ENCODE measurements around the gene CD28. TPM values are rescaled to one million over a fixed set of nuclear protein-coding genes. Genes with fewer than 3 reads are reported as not detected.

Gene CD28
- total RNA-seq = 1.5 TPM

DNA sequence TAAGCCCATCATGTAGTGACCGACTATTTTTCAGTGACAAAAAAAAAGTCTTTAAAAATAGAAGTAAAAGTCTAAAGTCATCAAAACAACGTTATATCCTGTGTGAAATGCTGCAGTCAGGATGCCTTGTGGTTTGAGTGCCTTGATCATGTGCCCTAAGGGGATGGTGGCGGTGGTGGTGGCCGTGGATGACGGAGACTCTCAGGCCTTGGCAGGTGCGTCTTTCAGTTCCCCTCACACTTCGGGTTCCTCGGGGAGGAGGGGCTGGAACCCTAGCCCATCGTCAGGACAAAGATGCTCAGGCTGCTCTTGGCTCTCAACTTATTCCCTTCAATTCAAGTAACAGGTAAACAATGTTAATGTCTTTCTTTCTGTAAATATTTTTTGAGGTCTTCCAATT lies at the start of gene CD28:
TSS of gene CD28 (plus strand) at position 237 of the 400 bp plus-strand sequence. CDS start at position 295, 58 bp downstream.
- no peak for ATAC-seq
- DNase-seq (ENCODE audit: low spot score) = no peak

DNA sequence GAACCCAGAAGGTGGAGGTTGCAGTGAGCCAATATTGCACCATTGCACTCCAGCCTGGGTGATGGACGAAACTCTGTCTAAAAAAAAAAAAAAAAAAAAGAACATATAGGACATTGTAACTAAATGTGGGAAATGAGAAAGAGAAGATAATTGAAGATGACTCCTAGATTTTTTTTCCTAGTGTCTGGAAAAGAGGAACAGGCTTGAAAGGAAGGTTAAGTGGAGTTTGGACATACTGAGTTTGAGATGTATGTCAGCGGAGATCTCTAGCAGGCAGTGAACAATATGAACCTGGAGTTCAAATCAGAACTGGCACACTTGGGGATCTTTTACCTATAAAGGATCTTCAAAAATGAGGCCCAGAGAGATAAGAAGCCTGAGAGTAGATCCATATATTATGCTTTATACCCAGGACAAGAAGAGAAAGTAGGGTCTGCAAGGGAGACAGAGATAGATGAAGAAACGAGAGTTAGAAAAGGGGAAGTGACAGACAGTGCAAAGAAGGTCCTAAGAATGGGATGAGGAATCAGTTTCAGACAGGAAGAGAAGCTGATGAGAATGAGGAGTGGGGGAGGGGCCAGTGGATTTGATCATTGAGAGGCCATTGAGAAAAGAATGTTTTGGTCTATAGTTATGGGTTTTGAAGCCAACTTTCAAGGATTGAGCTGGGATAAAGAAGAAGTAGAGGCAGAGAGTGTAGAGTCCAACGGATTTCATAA lies 46.9 kb upstream of the CD28 start:
- no peak for DNase-seq (ENCODE audit: low spot score)
- ATAC-seq = no peak

DNA sequence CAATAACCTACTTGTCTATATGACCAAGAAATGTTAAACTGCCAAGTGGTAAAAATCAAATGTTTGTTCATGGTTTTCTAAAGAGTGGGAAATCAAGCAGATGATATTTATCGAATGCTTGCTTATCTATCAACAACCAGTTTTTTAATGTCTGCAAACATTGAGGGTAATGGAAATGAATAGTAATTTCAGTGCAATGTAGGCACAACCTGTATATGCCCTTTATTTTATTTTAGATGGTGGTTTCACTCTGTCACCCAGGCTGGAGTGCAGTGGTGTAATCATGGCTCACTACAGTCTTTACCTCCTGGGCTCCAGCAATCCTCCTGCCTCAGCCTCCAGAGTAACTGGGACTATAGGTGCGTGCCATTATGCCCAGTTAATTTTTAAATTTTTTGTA lies 46.0 kb upstream of the CD28 start:
- ATAC-seq (no peak), DNase-seq (ENCODE audit: low spot score) (no peak)

DNA sequence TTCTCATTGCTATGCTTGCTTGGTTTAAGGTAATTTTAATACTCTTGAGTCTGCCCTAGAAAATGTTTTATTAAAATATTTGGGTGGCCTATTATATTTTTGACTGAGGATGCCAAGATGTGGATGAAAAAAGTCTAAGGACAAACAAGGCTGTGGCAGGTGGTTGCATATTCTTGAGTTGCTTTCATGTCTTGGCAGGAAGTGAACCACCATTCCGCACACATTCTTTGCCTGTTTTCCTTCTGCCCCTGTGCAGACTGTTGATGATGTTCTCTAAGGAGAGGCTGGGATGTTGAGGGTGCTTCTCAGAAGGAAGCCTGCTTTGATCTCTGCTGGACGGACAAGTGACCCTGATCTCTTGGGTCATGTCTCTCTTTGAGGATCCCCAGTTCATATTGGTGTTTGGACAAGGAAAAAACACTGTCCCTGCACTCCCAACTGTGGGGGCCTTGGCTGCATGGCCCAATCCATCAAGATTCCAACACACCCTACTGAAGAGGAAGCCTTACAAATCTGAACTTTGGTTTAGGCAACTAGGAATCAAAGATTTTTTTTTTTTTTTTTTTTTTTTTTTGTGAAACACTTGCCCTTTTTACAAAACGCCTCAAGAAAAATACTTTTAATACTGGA lies 45.0 kb upstream of the CD28 start:
- ATAC-seq (no peak), DNase-seq (ENCODE audit: low spot score) (no peak)

DNA sequence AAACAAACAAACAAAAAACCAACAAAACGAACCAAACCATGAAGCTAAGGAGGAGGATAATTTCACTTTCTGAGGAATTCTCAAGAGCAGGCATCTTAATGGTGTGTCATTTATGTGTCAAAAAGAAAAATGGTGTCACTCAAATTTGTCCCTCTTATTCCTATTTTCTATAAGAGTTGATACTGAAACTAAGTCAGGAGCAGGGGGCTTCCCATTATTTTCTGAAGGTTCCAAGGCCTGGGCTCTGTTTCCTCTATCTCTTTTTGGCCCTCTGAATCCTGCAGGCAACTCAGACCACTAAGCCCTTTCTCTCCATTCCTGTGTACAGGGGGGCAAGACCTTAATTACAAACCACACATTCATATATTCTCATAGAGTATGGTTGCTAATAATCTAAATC lies 44.0 kb upstream of the CD28 start:
- DNase-seq (ENCODE audit: low spot score) = no peak

DNA sequence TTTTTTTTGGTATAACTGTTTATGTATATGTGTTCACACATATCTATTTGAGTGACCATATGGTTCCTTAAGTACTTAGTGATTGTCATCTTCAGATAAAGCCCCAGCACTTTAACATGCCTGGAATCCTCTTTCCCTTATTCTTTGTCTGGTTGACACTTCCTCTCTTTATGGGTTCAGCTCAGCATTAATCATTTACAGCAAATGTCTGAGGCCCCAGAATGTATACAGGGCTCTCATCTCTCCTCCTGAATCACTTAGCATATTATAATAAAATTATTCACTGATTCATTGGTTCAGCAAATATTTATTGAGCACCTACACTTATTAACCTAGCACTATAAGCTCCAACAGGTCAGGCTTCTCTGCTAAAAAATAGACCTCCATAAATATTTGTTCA lies 43.5 kb upstream of the CD28 start:
- no peak for ATAC-seq
- no peak for DNase-seq (ENCODE audit: low spot score)

More for the DNA sequence above, 44.0 kb upstream of the CD28 start:
- ATAC-seq = no peak

DNA sequence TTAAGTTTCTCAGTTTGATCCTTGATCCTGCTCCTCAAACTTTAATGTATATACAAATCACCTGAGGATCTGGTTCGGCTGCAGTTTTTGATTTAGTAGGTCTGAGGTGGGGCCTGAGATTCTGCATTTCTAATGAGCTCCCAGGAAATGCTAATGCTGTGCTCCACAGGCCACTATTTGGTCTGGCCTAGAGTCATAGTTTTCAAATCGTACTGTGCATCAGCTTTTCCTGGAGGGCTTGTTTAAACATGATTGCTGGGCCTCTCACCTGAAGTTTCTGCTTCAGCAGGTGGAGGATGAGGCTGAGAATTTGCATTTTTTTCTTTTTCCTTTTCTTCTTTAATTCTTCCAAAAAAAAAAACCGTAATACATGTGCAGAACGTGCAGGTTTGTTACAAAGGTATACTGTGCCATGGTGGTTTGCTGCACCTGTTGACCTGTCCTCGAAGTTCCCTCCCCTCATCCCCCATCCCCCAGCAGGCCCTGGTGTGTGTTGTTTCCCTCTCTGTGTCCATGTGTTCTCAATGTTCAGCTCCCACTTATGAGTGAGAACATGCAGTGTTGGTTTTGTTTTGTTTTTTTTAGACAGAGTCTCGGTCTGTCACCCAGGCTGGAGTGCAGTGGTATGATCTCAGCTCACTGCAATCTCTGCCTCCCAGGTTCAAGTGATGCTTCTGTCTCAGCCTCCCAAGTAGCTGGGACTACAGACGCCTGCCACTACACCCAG lies 42.2 kb upstream of the CD28 start:
- no peak for ATAC-seq

GRCh38 chr2:203667838-203668237 lies 38.6 kb upstream of the CD28 start:
- no peak for DNase-seq (ENCODE audit: low spot score)

More for the DNA sequence above, 42.2 kb upstream of the CD28 start:
- DNase-seq (ENCODE audit: low spot score) = no peak

GRCh38 chr2:203669820-203670219 lies 36.6 kb upstream of the CD28 start:
- DNase-seq (ENCODE audit: low spot score) = no peak
- ATAC-seq = no peak

More at GRCh38 chr2:203667838-203668237, 38.6 kb upstream of the CD28 start:
- ATAC-seq = no peak

DNA sequence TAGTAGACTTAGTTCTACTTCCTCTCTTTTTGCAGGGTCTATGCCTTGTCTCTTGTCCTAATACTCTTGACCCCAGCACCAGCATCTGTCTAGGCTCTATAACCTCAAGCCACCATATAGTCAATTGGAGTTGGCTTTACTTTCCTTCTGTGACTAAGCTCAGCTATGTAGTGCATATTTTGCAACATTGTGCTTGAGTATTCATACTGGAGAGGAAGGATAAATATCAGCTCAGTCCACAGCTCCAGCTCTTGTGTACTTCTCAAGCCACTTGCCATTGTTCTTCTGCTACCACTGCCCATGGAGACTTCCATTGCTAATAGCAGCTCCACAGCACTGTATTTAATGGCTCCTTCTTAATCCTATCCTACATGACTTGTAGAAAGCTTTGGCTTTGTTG lies 35.5 kb upstream of the CD28 start:
- no peak for ATAC-seq
- no peak for DNase-seq (ENCODE audit: low spot score)

- ATAC-seq (no peak), DNase-seq (ENCODE audit: low spot score) (no peak)
These were observed 34.6 kb upstream of the CD28 start for GRCh38 chr2:203671876-203672275.

DNA sequence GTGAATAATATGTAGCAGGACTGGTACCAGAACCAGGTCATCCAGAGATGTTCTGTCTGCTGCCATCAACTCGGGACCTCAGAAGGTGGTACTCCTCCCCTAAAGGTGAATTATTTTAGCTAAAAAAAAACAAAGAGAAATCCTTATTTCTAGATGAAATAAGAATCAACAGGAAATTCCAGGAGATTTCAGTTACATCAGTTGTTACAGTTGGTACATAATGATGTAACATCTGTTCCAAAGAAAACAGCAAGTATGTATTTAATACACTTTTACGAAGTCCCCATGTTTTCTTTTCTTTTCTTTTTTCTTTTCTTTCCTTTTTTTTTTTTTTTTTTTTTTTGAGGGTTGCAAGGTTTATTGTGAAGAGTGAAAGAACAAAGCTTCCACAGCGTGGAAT lies 33.6 kb upstream of the CD28 start:
- ATAC-seq (no peak), DNase-seq (ENCODE audit: low spot score) (no peak)

GRCh38 chr2:203673933-203674332 lies 32.5 kb upstream of the CD28 start:
- ATAC-seq = no peak
- DNase-seq (ENCODE audit: low spot score) = no peak

- DNase-seq (ENCODE audit: low spot score) (no peak), ATAC-seq (no peak)
These were observed 31.4 kb upstream of the CD28 start for GRCh38 chr2:203675086-203675485.

DNA sequence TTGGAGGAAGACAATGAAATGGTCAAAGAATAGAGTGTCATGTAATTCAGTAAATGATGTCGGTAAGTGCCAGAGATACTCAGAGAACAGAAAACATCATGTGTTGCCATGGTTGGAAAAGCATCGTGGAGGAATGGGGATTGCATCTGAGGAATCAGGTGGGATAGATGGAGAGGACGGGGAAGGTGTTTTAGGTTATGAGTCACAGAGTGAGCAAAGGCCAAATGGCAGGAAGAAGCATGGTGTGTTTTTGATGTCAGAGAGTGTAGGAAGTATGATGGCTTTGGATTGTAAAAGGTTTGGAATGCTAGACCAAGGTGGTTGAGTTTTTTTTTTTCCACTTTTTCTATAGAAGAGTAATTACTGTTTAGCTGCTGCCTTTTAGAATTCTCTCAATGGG lies 27.5 kb upstream of the CD28 start:
- no peak for ATAC-seq
- no peak for DNase-seq (ENCODE audit: low spot score)

GRCh38 chr2:203679401-203679800 lies 27.0 kb upstream of the CD28 start:
- DNase-seq (ENCODE audit: low spot score) = no peak
- no peak for ATAC-seq

DNA sequence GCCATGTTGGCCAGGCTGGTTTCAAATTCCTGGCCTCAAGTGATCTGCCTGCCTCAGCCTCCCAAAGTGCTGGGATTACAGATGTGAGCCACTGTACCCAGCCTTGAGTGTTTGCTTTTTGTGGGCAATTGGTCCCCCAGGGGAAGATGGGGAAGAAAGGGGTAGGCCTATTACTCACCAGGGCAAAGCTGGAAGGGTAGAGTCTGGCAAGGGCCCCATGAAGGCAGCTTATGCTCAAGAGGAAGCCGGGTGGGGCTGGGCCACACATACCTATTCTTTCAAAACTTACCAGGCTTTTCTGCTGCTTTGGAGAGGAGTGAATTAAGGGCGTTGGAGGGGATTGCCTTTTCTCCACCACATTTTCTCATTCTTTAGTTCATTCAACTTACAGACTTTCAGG lies 24.5 kb upstream of the CD28 start:
- DNase-seq (ENCODE audit: low spot score) = no peak
- no peak for ATAC-seq

DNA sequence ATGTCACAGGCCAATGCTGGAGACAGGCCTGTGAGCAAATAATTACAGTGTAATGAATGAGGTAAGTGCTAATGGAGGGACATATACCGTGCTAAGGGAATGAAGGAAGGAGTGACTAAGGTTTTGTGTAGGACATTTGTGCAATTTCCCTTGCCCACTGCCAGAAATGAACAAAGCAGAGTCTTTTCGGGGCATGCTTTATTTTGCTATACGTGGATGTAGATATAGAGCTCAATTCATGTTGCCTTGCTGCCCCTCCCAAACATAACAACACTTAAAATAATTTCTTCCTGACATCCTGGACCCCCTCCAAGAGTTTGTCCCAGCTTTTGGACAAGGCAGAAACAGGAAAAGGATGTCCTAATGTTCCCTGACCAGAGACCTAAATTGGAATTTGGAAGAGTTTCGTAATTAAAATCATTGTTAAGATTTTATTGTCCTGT lies 23.7 kb upstream of the CD28 start:
- DNase-seq (ENCODE audit: low spot score) (no peak), ATAC-seq (peak; percentile 45)

DNA sequence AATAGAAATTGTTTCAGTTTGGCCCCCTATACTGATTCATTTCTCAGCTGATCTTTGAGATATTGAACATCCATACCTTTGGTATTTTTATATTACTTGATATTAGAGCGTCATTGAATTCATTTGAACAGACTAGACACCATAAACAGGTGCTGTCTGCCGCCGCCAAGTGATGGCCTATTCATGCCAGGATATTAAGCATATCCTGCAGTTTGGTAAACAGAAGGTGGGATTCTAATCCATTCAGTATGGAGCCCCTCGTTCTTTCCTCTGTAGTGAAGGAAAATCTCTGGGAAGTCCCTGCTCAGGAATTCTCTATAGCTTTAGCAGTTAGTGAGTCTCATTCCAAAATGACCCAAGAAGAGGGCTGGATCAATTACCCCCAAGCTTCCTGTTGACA lies 23.0 kb upstream of the CD28 start:
- no peak for ATAC-seq

DNA sequence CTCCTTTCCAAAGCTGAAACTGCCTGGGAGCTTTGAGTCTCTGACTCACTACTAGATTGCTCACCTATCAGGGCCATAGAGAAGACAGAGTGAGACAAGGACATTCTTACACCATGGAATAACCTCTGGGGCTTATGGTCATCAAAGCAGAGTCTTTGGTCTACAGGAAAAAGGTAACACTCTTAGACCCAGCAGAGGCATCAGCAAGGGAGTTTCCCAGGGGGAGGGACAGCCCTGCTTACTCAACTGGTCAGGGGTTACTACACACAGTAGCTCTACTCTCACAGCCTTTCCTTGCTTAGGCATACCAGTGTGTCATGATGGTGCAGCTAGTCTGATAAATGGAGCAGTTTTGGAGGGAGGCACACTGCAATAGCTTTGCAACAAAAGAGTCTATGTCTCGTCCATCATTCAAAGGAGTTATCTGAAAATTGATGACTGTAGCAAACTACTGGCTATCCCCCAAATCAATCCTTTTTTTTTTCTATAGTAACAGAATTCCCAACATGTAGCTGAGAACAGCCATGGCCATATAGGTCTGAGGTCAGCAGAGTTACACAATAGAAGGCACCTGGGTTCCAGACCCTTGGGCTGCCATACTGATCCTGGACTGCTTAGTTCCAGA lies 22.4 kb upstream of the CD28 start:
- DNase-seq (ENCODE audit: low spot score) (no peak), ATAC-seq (peak; percentile 41)

More for the DNA sequence above, 23.0 kb upstream of the CD28 start:
- no peak for DNase-seq (ENCODE audit: low spot score)

GRCh38 chr2:203685081-203685621 lies 21.3 kb upstream of the CD28 start:
- peak; percentile 16 for ATAC-seq

More at GRCh38 chr2:203685081-203685621, 21.3 kb upstream of the CD28 start:
- no peak for DNase-seq (ENCODE audit: low spot score)
